ENCODE results near the gene OR10H5.

OR10H5 gene

DNA sequence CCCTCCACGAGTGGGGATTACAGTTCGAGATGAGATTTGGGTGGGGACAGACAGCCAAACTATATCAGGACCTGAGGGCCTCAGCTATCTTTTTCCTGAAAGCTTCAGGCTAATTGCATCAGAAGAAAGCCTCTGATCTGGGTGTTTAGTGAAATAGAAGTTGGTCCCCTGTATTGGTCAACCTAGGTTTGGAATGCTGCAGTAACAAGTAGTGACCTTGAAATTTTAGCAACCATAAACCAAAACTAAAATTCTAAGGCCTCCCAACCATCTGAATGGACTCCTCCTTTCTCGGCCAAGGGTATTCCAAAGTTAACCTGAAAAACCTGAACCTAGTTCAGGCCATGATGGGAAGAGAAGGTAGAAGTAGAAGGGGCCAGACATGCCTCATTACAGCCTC, 62.9 kb downstream of the OR10H5 start:
- no peak for DNase-seq

All from NCI-H1105 (cell line).